ENCODE measurements around the gene LRRC4.

The LRRC4 gene

DNA sequence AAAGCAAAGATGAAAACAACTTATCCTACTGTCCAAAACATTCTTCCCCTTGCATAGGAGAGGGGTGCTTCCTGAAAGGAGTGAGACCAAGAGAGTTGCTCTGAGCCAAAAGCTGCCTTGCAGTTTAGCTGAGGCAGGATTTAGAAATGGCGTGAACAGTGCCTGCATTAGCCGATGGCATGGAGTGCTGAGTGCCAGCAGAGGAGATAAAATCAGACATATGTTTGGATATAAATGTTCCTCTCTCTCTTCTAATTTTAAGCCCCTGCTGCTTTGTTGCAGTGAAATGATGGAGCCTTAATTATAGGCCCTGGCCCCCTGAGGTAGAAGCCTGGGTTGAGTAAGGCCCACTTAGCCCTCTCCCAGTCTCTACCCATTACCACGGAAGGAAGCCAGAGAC is 7.1 kb downstream of the LRRC4 start:
- TF ChIP-seq GABPA (IDR thresholded peaks at IDR 0.05; ENCODE audit: low read depth): no peak
- TF ChIP-seq, protein P1, sequence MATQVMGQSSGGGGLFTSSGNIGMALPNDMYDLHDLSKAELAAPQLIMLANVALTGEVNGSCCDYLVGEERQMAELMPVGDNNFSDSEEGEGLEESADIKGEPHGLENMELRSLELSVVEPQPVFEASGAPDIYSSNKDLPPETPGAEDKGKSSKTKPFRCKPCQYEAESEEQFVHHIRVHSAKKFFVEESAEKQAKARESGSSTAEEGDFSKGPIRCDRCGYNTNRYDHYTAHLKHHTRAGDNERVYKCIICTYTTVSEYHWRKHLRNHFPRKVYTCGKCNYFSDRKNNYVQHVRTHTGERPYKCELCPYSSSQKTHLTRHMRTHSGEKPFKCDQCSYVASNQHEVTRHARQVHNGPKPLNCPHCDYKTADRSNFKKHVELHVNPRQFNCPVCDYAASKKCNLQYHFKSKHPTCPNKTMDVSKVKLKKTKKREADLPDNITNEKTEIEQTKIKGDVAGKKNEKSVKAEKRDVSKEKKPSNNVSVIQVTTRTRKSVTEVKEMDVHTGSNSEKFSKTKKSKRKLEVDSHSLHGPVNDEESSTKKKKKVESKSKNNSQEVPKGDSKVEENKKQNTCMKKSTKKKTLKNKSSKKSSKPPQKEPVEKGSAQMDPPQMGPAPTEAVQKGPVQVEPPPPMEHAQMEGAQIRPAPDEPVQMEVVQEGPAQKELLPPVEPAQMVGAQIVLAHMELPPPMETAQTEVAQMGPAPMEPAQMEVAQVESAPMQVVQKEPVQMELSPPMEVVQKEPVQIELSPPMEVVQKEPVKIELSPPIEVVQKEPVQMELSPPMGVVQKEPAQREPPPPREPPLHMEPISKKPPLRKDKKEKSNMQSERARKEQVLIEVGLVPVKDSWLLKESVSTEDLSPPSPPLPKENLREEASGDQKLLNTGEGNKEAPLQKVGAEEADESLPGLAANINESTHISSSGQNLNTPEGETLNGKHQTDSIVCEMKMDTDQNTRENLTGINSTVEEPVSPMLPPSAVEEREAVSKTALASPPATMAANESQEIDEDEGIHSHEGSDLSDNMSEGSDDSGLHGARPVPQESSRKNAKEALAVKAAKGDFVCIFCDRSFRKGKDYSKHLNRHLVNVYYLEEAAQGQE (IDR thresholded peaks at IDR 0.05; ENCODE audit: insufficient replicate concordance, low read depth): no peak
- TF ChIP-seq SPI1 (IDR thresholded peaks at IDR 0.05; ENCODE audit: borderline replicate concordance, low read depth): no peak
- TF ChIP-seq, protein P2, sequence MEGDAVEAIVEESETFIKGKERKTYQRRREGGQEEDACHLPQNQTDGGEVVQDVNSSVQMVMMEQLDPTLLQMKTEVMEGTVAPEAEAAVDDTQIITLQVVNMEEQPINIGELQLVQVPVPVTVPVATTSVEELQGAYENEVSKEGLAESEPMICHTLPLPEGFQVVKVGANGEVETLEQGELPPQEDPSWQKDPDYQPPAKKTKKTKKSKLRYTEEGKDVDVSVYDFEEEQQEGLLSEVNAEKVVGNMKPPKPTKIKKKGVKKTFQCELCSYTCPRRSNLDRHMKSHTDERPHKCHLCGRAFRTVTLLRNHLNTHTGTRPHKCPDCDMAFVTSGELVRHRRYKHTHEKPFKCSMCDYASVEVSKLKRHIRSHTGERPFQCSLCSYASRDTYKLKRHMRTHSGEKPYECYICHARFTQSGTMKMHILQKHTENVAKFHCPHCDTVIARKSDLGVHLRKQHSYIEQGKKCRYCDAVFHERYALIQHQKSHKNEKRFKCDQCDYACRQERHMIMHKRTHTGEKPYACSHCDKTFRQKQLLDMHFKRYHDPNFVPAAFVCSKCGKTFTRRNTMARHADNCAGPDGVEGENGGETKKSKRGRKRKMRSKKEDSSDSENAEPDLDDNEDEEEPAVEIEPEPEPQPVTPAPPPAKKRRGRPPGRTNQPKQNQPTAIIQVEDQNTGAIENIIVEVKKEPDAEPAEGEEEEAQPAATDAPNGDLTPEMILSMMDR (IDR thresholded peaks at IDR 0.05; ENCODE audit: insufficient read depth, low read length): no peak
- TF ChIP-seq POLR2AphosphoS5 (IDR thresholded peaks at IDR 0.05; ENCODE audit: low read depth): no peak
- no peak overlapping the region for H3K27ac ChIP-seq (replicated peaks)
- no peak overlapping the region for H3K4me3 ChIP-seq (replicated peaks; ENCODE audit: insufficient read depth, low read length)
- H3K27me3 ChIP-seq (ENCODE audit: insufficient read depth, poor library complexity, severe bottlenecking): no peaks in the 10 kb centered on the region
- no peak for DNase-seq (ENCODE audit: low read depth in 1 of 2, low spot score in 1 of 2)

DNA sequence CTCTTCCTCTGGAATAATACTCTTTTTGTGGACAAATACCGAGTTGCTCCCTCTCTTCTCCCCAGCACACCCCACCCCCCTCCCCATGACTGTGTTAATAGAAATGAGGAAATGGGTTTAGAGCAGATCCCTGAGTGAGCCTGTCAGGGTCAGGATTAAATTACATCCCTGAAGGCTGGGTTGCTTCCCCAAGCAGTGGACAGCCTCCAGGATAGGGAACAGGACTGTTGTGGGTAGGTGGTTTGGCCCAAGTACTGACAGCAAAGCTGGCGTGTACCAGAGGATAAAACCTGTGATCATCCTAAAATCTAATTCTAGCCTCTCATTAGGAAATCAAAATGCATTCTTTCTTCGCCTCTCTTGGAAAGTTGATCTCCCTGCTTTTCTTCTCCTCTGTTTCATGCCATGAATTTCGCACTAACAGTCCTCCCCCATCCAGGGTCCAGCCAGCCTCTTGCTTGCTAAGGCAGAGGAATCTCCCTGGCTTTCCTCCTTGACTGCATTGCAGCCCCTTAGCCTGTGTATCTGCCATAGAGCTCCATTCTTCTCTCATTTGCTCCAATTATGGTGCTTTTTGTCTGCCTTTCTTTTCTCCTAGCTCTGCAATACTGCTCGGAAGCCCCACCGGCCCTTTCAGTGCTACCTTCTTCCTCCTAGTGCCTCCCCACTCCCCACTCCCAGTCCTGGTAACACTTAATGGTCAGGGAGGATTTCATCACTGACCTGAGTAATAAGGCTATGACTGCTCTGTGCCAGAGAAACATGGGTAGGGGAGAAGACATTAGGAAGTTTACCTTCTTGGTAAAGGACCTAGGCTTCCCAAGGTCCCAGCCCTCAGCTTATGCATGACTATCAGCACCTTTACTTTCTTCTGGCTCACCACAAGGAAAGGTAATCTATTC is 8.4 kb downstream of the LRRC4 start:
- Histone ChIP-seq H3K27me3 (ENCODE audit: insufficient read depth, poor library complexity, severe bottlenecking) (no peaks in the 10 kb centered on the region), H3K27ac (replicated peaks) (no peak overlapping the region), H3K4me3 (replicated peaks; ENCODE audit: insufficient read depth, low read length) (no peak overlapping the region)
- DNase-seq (ENCODE audit: low read depth in 1 of 2, low spot score in 1 of 2): no peak
- TF ChIP-seq GABPA (IDR thresholded peaks at IDR 0.05; ENCODE audit: low read depth) (no peak), POLR2AphosphoS5 (IDR thresholded peaks at IDR 0.05; ENCODE audit: low read depth) (no peak), SPI1 (IDR thresholded peaks at IDR 0.05; ENCODE audit: borderline replicate concordance, low read depth) (peak; percentile 69; the same call in 1 of the 2 replicates)

DNA sequence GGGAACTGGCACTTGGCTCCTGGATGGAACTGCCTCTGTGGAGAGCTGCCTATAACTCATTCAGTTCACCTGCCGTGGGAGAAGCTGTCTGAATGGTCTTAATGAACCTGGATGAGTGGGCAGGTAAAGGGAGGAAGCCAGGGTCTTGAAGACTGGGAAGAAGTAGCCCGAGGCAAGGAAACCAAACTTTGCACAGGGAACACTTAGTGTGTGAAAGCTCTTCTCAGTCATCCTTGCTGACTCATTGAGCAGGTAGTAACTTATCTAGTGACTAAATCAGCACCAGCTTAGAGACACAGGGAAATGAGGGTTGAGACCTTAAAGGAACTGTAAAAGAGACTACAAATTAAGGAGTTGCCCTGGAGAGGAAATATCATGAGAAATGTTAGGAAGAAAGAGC is 9.9 kb downstream of the LRRC4 start:
- Histone ChIP-seq H3K27ac (replicated peaks) (no peak overlapping the region), H3K4me3 (replicated peaks; ENCODE audit: insufficient read depth, low read length) (no peak overlapping the region), H3K27me3 (ENCODE audit: insufficient read depth, poor library complexity, severe bottlenecking) (no peaks in the 10 kb centered on the region)
- TF ChIP-seq GABPA (IDR thresholded peaks at IDR 0.05; ENCODE audit: low read depth) (no peak), POLR2AphosphoS5 (IDR thresholded peaks at IDR 0.05; ENCODE audit: low read depth) (no peak), SPI1 (IDR thresholded peaks at IDR 0.05; ENCODE audit: borderline replicate concordance, low read depth) (no peak)
- TF ChIP-seq, protein P2 (IDR thresholded peaks at IDR 0.05; ENCODE audit: insufficient read depth, low read length): no peak
- TF ChIP-seq, protein P1 (IDR thresholded peaks at IDR 0.05; ENCODE audit: insufficient replicate concordance, low read depth): no peak
- DNase-seq (ENCODE audit: low read depth in 1 of 2, low spot score in 1 of 2): no peak

DNA sequence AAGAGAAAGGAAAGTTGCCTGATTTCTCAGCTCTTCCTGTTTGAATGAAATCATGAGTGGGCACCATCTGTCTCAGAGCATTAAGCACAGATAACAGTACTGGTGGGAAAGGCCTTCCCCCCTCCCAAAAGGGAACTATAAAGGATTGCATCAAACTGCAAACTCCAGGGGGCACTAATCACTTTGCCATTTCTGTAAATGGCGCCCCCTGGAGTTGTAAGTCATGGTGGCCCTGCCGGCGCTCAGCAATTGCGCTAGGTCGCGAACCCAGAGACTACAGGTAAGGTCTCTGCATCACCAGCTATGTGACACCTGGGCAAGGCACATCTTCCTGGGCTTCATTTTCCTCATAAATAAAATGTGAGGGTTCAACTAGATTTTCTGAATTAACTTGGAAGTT is 11.1 kb downstream of the LRRC4 start:
- peak in 1 of 2 experiments; percentile 18 for DNase-seq (ENCODE audit: low read depth in 1 of 2, low spot score in 1 of 2)
- H3K4me3 ChIP-seq (replicated peaks; ENCODE audit: insufficient read depth, low read length): no peak overlapping the region
- no peaks in the 10 kb centered on the region for H3K27me3 ChIP-seq (ENCODE audit: insufficient read depth, poor library complexity, severe bottlenecking)
- TF ChIP-seq, protein P1 (IDR thresholded peaks at IDR 0.05; ENCODE audit: insufficient replicate concordance, low read depth): no peak
- TF ChIP-seq SPI1 (IDR thresholded peaks at IDR 0.05; ENCODE audit: borderline replicate concordance, low read depth): no peak
- no peak for TF ChIP-seq GABPA (IDR thresholded peaks at IDR 0.05; ENCODE audit: low read depth)
- TF ChIP-seq, protein P2 (IDR thresholded peaks at IDR 0.05; ENCODE audit: insufficient read depth, low read length): no peak
- TF ChIP-seq POLR2AphosphoS5 (IDR thresholded peaks at IDR 0.05; ENCODE audit: low read depth): no peak
- H3K27ac ChIP-seq (replicated peaks): no peak overlapping the region
